ENCODE measurements around the gene PDGFB. TPM values are rescaled to one million over a fixed set of nuclear protein-coding genes. Genes with fewer than 3 reads are reported as not detected.

PDGFB gene
- total and polyA plus RNA-seq, 7 donors = 5.2 to 16.4 (median 10.1) TPM

DNA sequence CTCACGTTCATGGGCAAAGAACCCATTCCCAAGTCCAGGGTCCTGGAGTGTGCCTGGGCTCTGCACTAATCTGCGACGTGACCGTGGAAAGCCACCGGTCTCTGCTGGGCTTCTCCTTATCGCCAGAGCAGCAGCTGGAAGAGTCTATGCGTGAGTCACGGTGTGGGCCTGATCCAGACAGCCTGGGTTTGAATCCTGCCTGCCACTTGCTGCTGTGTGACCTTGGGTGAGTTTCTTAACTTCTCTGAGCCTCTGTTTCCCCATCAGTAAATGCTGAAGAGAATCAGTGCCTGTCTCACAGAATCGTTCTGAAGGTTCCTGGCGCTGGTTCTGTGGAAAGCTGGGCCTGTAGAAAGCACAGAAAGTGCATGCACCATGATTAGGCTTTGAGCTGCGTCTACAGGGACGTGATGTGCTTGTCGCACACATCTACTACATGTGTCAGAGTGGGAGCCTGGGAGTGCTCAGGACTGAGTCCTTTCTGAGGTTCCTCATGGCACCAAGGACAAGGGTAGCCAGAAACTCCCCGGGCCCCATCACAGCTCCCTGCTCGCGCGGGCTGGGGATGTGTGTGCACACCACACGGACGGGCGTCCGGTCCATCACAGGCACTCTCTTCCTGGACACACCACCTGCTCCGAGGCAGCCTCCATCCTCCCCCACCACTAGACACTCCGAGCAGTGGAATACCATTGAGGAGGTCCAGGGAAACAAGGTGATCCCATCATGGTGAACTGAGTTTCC lies 20.5 kb upstream of the PDGFB start:
- no peaks in the 10 kb centered on the region for H3K27me3 ChIP-seq (ENCODE audit: insufficient read depth in 3 of 3, low read length in 2 of 3)
- H3K4me1 ChIP-seq = peaks cover 7% of the 10 kb centered on the region
- H3K36me3 ChIP-seq (ENCODE audit: insufficient read depth in 1 of 2, low read depth in 1 of 2) = no peaks in the 10 kb centered on the region
- 76 to 80% (median 78%) methylated on average over 23 of the region's 23 CpGs for WGBS, 3 donors
- H3K9me3 ChIP-seq = no peaks in the 10 kb centered on the region
- TF ChIP-seq, protein P1, sequence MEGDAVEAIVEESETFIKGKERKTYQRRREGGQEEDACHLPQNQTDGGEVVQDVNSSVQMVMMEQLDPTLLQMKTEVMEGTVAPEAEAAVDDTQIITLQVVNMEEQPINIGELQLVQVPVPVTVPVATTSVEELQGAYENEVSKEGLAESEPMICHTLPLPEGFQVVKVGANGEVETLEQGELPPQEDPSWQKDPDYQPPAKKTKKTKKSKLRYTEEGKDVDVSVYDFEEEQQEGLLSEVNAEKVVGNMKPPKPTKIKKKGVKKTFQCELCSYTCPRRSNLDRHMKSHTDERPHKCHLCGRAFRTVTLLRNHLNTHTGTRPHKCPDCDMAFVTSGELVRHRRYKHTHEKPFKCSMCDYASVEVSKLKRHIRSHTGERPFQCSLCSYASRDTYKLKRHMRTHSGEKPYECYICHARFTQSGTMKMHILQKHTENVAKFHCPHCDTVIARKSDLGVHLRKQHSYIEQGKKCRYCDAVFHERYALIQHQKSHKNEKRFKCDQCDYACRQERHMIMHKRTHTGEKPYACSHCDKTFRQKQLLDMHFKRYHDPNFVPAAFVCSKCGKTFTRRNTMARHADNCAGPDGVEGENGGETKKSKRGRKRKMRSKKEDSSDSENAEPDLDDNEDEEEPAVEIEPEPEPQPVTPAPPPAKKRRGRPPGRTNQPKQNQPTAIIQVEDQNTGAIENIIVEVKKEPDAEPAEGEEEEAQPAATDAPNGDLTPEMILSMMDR (IDR thresholded peaks at IDR 0.05) = no peak
- no peak for DNase-seq
- peak in 1 of 4 donors; percentile 7 for ATAC-seq
- intact Hi-C loops (cut with DNase I) = no loop called here
- no peak overlapping the region for H3K4me3 ChIP-seq
- H3K27ac ChIP-seq = no peak overlapping the region

DNA sequence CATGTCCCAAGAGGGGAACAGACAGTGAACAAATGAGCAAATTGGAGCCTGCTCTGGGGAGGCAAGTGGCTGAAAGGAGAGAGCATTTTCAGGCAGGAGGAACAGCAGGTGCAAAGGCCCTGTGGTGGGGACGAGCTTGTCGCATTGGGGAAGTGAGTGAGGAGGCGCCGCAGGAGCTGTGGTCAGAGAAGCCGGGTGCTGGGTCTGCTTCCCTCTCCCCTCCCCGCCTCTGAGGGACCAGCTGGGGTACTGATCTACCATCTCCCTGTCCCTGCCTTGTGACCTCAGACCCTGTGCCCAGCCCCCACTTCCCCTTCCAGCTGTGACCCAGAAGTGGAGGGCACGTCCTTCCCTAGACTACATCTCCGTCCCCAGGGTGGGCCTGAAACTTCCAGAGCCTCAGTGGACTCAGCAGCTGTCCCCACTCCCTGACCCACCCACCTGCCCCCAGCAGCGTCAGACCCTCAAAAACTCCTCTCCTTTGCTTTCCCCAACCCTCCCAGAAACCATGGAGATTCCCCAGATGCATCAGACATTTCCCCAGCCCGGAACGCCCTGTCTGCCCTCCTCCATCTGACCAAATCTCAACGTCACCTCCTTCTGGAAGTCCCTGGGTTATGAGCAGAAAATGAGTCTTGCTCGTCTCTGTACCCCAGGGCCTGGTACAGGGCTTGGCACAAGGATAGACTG lies 19.7 kb upstream of the PDGFB start:
- TF ChIP-seq, protein P1 (IDR thresholded peaks at IDR 0.05) = no peak

DNA sequence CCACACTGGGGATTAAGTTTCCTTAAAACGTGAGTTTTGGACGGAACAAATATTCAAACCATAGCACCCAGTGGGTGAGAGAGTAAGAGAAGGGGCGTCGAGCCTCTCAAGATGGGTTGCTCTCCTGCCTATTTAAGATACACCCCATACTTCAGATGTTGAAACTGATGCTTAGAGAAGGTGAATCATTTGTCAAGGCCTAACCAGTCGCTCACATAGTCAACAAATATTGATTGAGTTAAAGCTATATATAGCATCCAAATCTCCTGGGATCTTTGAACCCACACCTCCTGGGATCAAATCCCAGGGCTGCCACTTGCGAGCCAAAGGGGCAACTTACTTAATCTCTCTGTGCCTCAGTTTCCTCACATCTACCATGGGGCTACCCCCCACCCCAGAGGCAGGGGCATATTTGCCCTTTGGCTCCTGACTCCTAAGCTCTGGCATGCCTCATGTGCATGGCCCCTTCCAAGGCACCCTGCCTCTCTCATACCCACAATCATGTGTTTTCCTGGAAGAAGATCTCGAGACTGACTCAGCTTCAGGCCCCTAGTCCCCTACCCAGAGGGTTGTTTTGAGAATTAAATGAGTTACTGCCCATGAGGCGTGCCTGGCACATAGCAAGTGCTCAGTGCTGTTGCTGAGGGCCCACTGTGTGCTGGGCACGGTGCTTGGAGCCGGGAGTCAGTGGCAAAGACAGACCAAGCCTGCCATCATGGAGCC lies 19.0 kb upstream of the PDGFB start:
- Histone ChIP-seq H3K4me1 (peaks cover 3% of the 10 kb centered on the region), H3K36me3 (ENCODE audit: insufficient read depth in 1 of 2, low read depth in 1 of 2) (no peaks in the 10 kb centered on the region), H3K27ac (no peak overlapping the region), H3K27me3 (ENCODE audit: insufficient read depth in 3 of 3, low read length in 2 of 3) (no peaks in the 10 kb centered on the region), H3K9me3 (no peaks in the 10 kb centered on the region), H3K4me3 (no peak overlapping the region)
- intact Hi-C loops (cut with DNase I) = no loop called here
- ATAC-seq (no peak), DNase-seq (no peak)
- 88 to 93% (median 90%) methylated on average over 10 of the region's 10 CpGs for WGBS, 3 donors
- TF ChIP-seq, protein P1 (IDR thresholded peaks at IDR 0.05) = no peak

More for the DNA sequence above, 19.7 kb upstream of the PDGFB start:
- peaks cover 7% of the 10 kb centered on the region for H3K4me1 ChIP-seq
- no peaks in the 10 kb centered on the region for H3K36me3 ChIP-seq (ENCODE audit: insufficient read depth in 1 of 2, low read depth in 1 of 2)
- no peak overlapping the region for H3K4me3 ChIP-seq
- WGBS, 3 donors = 80 to 89% (median 84%) methylated on average over 13 of the region's 13 CpGs
- H3K27me3 ChIP-seq (ENCODE audit: insufficient read depth in 3 of 3, low read length in 2 of 3) = no peaks in the 10 kb centered on the region
- intact Hi-C loops (cut with DNase I) = no loop called here
- H3K9me3 ChIP-seq = no peaks in the 10 kb centered on the region
- DNase-seq = peak; percentile 56 to 74
- no peak overlapping the region for H3K27ac ChIP-seq
- peak in 2 of 4 donors; percentile 31 to 38 for ATAC-seq

DNA sequence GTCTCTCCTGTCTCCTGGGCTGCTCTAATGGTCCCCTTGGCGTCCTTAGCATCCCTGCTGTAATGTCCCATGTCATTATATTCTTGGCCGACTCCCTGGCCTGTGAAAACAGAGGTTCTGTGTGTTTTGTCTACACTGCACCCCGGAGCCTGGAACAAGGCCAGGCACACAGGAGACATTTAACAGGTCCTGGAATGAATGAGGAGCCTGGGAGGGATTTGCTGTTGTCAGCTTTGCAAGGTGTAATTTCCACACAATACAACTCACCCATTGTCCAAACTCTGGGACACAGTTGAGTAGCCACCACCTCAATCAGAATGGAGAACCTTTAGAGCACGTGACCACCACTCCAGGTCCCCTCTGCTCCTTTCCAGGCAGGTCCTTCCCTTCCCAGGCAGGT lies 14.9 kb upstream of the PDGFB start:
- no peak overlapping the region for H3K4me3 ChIP-seq
- 64 to 72% (median 66%) methylated on average over 4 of the region's 4 CpGs for WGBS, 3 donors
- no peak for DNase-seq
- intact Hi-C loops (cut with DNase I) = no loop called here
- no peaks in the 10 kb centered on the region for H3K9me3 ChIP-seq
- H3K4me1 ChIP-seq = peaks cover 20% of the 10 kb centered on the region
- no peak for ATAC-seq
- H3K36me3 ChIP-seq (ENCODE audit: insufficient read depth in 1 of 2, low read depth in 1 of 2) = no peaks in the 10 kb centered on the region
- H3K27me3 ChIP-seq (ENCODE audit: insufficient read depth in 3 of 3, low read length in 2 of 3) = no peaks in the 10 kb centered on the region
- H3K27ac ChIP-seq = no peak overlapping the region
- TF ChIP-seq, protein P1 (IDR thresholded peaks at IDR 0.05) = no peak

Data from psoas muscle (tissue), 8 donors.